A549 (cell line): ENCODE measurements around the gene SMTNL2. TPM values are rescaled to one million over a fixed set of nuclear protein-coding genes. Genes with fewer than 3 reads are reported as not detected.

Source experiments
- ATAC-seq, 2 experiments: fragments of 200-7000 bp in 1 of 2; fragments of >200 bp in 1 of 2; cut with Nextera tagmentation in 1 of 2; cut with Tn5 transposase in 1 of 2; 3 replicates each; pipeline versions ENCODE4 v1.8.0 to v1.9.1; 2018 to 2020; ENCODE audit warnings: mild to moderate bottlenecking in 1 of 2, moderate library complexity in 1 of 2
- CTCF ChIA-PET: fragments of 300-600 bp; sonication (Branson Sonifier 250); formaldehyde crosslinking; extraction: SDS; loops from one replicate; lab custom pipeline; 2021; ENCODE audit warnings: antibody characterized with exemption, inconsistent platforms; lab: Yijun Ruan, JAX
- POLR2A ChIA-PET: fragments of 350-600 bp; formaldehyde crosslinking; extraction: SDS; loops from one replicate; lab custom pipeline; 2021; ENCODE audit warnings: antibody characterized with exemption, inconsistent platforms; lab: Yijun Ruan, JAX
- DNase-seq, 2 experiments: peaks; one replicate each; pipeline versions ENCODE4 v3.0.0 to v3.0.0-alpha.2; 2011 to 2016; ENCODE audit warnings: low read depth in 1 of 2, low spot score in 1 of 2
- FAIRE-seq: peaks from 2 replicates; lab custom pipeline; 2011; peaks lifted over from hg19 to GRCh38; lab: Jason Lieb, UNC
- H3K27ac ChIP-seq, 2 experiments: fragments of >200 bp; sonication (Bioruptor Twin); formaldehyde crosslinking; 3 replicates each; pipeline ENCODE4 v1.5.1; 2016 to 2017
- H3K4me1 ChIP-seq: fragments of >200 bp; sonication (Bioruptor Twin); formaldehyde crosslinking; 3 replicates; pipeline ENCODE4 v1.6.1; 2016
- H3K4me2 ChIP-seq: fragments of >200 bp; sonication (Bioruptor Twin); formaldehyde crosslinking; 3 replicates; pipeline ENCODE4 v1.6.1; 2016
- H3K4me3 ChIP-seq: fragments of >200 bp; sonication (Bioruptor Twin); formaldehyde crosslinking; 3 replicates; pipeline ENCODE4 v1.5.1; 2016
- H3K9me3 ChIP-seq: fragments of >200 bp; sonication (Bioruptor Twin); formaldehyde crosslinking; 3 replicates; pipeline ENCODE4 v1.6.1; 2016
- CBX2 ChIP-seq: fragments of 200-600 bp; sonication (generic); IDR thresholded peaks from 2 replicates; pipeline ENCODE4 v1.6.1; 2016; ENCODE audit warnings: low read depth, mild to moderate bottlenecking, borderline replicate concordance
- CBX8 ChIP-seq: fragments of 200-600 bp; sonication (generic); IDR thresholded peaks from 2 replicates; pipeline ENCODE4 v1.6.1; 2016
- CHD2 ChIP-seq: fragments of 150-350 bp; IDR thresholded peaks from 2 replicates; pipeline ENCODE4 v1.6.1; 2014; ENCODE audit warnings: low read length; ENCODE audit not compliant: partially characterized antibody
- ESRRA ChIP-seq: fragments of 150-350 bp; IDR thresholded peaks from 2 replicates; pipeline ENCODE4 v1.6.1; 2014; ENCODE audit warnings: mild to moderate bottlenecking, low read length, borderline replicate concordance
- GATA3 ChIP-seq: IDR thresholded peaks from 2 replicates; pipeline ENCODE4 v1.6.1; 2012; ENCODE audit warnings: borderline replicate concordance
- HES2 ChIP-seq: fragments of >200 bp; sonication (Bioruptor Twin); formaldehyde crosslinking; IDR thresholded peaks from 2 replicates; pipeline ENCODE4 v1.6.1; 2016
- HEYL ChIP-seq: fragments of 250-450 bp; sonication (Bioruptor Pico); IDR thresholded peaks from 2 replicates; pipeline ENCODE4 v1.8.0; 2021; ENCODE audit warnings: mild to moderate bottlenecking, moderate library complexity
- HOXA7 ChIP-seq: fragments of 250-450 bp; sonication (Bioruptor Pico); IDR thresholded peaks from 2 replicates; pipeline ENCODE4 v1.5.0; 2020; ENCODE audit warnings: mild to moderate bottlenecking, moderate library complexity
- HOXB5 ChIP-seq: fragments of 250-450 bp; sonication (Bioruptor Pico); IDR thresholded peaks from 2 replicates; pipeline ENCODE4 v1.5.0; 2020; ENCODE audit warnings: mild to moderate bottlenecking, moderate library complexity
- JUNB ChIP-seq: fragments of >200 bp; sonication (Bioruptor Twin); formaldehyde crosslinking; IDR thresholded peaks from 2 replicates; pipeline ENCODE4 v1.6.1; 2016
- KDM1A ChIP-seq: fragments of 200-600 bp; sonication (generic); IDR thresholded peaks from 2 replicates; pipeline ENCODE4 v1.6.1; 2016; ENCODE audit warnings: low read depth, mild to moderate bottlenecking
- KDM5A ChIP-seq: fragments of 200-600 bp; sonication (generic); IDR thresholded peaks from 2 replicates; pipeline ENCODE4 v1.6.1; 2016; ENCODE audit warnings: antibody characterized with exemption, mild to moderate bottlenecking
- MAZ ChIP-seq: fragments of 150-350 bp; IDR thresholded peaks from 2 replicates; pipeline ENCODE4 v1.6.1; 2014; ENCODE audit warnings: antibody characterized with exemption, low read depth, low read length, borderline replicate concordance
- NPAS2 ChIP-seq: fragments of 250-450 bp; sonication (Bioruptor Pico); IDR thresholded peaks from 2 replicates; pipeline ENCODE4 v1.8.0; 2022; ENCODE audit warnings: mild to moderate bottlenecking, moderate library complexity, borderline replicate concordance
- POLR2AphosphoS2 ChIP-seq: conservative IDR thresholded peaks from 2 replicates; pipeline ENCODE4 v1.6.1; 2012; ENCODE audit warnings: low read length, improper control_type of control experiment, inconsistent platforms
- RCOR1 ChIP-seq: fragments of 150-350 bp; IDR thresholded peaks from 2 replicates; pipeline ENCODE4 v1.6.1; 2014; ENCODE audit warnings: antibody characterized with exemption, low read length, low read depth
- SMC3 ChIP-seq: fragments of >200 bp; sonication (Bioruptor Twin); formaldehyde crosslinking; IDR thresholded peaks from 3 replicates; pipeline ENCODE4 v1.6.1; 2018; ENCODE audit warnings: inconsistent platforms
- TFCP2L1 ChIP-seq: fragments of 250-450 bp; sonication (Bioruptor Pico); IDR thresholded peaks from 2 replicates; pipeline ENCODE4 v1.5.0; 2021; ENCODE audit warnings: mild to moderate bottlenecking
- ZC3H11A ChIP-seq: fragments of 450-650 bp; IDR thresholded peaks from 2 replicates; pipeline ENCODE4 v1.6.1; 2014; ENCODE audit warnings: antibody characterized with exemption, mild to moderate bottlenecking
- ZFP36 ChIP-seq: fragments of 450-650 bp; IDR thresholded peaks from 2 replicates; pipeline ENCODE4 v1.6.1; 2014; ENCODE audit warnings: borderline replicate concordance; ENCODE audit not compliant: partially characterized antibody
- ZSCAN20 ChIP-seq: fragments of 250-450 bp; sonication (Bioruptor Pico); IDR thresholded peaks from 2 replicates; pipeline ENCODE4 v1.8.0; 2022; ENCODE audit warnings: mild to moderate bottlenecking, moderate library complexity
- WGBS: methylation state at CpG from one replicate; pipeline ENCODE4 v1.1.6; 2017; ENCODE audit errors: missing lambda C conversion rate; 5-methylcytosine and 5-hydroxymethylcytosine counted together
- polyA plus RNA-seq, 4 experiments: library from polyadenylated mRNA; depleted of rRNA in 3 of 4; stranded (reverse); fragments of >200 nt; fragmentation: RNase III in 1 of 4; extraction: RNeasy Plus Mini Kit Qiagen cat#74134 plus additional on column Dnase treatment in 1 of 4; gene quantifications; 2 replicates in 3 of 4; 3 replicates in 1 of 4; pipeline ENCODE4 v1.2.3, GENCODE V29; 2011 to 2017
- TF ChIP-seq, protein P1 (sequence below): fragments of >200 bp; sonication (Bioruptor Twin); formaldehyde crosslinking; IDR thresholded peaks from 3 replicates; pipeline ENCODE4 v1.5.1; 2016
- TF ChIP-seq, protein P2 (sequence below): IDR thresholded peaks from 2 replicates; pipeline ENCODE4 v1.6.1; 2012
- TF ChIP-seq, protein P3 (sequence below): fragments of 450-650 bp; IDR thresholded peaks from 2 replicates; pipeline ENCODE4 v1.6.1; 2014; ENCODE audit warnings: antibody characterized with exemption
- TF ChIP-seq, protein P4 (sequence below): fragments of 150-350 bp; IDR thresholded peaks from 2 replicates; pipeline ENCODE4 v1.6.1; 2014; ENCODE audit warnings: low read depth, mild to moderate bottlenecking, low read length

SMTNL2 gene
- polyA plus RNA-seq, 2 of the 4 experiments (the other 2 are of a cell fraction) = 0.05 to 0.06 TPM

DNA sequence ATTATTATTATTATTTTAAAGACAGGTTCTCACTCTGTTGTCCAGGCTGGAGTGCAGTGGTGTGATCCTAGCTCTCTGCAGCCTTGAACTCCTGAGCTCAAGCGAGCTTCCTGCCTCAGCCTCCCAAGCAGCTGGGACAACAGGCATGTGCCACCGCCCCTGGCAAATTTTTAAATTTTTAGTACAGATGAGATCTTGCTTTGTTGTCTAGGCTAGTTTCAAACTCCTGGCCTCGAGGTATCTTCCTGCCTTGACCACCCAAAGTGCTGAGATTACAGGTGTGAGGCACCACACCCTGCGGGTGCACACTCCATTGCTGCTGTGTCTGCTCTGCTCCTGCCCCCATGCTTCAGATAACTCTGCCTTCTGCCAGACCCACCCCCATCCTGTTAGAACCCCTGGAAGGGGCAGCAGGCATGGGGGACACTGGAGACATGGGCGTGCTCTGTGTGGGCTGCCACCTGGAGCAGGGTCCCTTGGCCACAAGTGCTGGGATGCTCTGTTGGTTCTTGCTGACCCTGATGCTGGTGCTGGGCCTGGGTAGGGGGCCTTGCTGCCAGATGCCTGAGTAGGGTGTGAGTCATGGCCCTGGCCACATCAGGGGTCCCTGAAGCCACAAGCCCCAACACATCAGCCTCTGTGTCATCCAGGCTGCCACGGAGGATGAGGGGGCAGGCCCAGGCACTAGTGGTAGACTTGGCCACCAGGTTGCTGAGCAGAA, 26.5 kb upstream of the SMTNL2 start:
- ChIA-PET CTCF (interaction anchor here (0.6 to 5.9 kb wide), 5 partner anchors 9 to 324 kb away, joined by 3 to 78 read pairs (median 3); partner anchors contain the start of gene SMTNL2), POLR2A (no interaction called here)
- H3K4me2 ChIP-seq = no peak overlapping the region
- ATAC-seq (no peak), FAIRE-seq (no peak), DNase-seq (no peak)
- peaks cover 12% of the 10 kb centered on the region for H3K4me1 ChIP-seq
- H3K4me3 ChIP-seq = no peak overlapping the region
- WGBS = 74% methylated on average over 6 of the region's 6 CpGs
- no peak overlapping the region for H3K27ac ChIP-seq
- TF ChIP-seq ESRRA = no peak
- TF ChIP-seq JUNB = no peak
- no peak for TF ChIP-seq KDM5A
- TF ChIP-seq, protein P1, sequence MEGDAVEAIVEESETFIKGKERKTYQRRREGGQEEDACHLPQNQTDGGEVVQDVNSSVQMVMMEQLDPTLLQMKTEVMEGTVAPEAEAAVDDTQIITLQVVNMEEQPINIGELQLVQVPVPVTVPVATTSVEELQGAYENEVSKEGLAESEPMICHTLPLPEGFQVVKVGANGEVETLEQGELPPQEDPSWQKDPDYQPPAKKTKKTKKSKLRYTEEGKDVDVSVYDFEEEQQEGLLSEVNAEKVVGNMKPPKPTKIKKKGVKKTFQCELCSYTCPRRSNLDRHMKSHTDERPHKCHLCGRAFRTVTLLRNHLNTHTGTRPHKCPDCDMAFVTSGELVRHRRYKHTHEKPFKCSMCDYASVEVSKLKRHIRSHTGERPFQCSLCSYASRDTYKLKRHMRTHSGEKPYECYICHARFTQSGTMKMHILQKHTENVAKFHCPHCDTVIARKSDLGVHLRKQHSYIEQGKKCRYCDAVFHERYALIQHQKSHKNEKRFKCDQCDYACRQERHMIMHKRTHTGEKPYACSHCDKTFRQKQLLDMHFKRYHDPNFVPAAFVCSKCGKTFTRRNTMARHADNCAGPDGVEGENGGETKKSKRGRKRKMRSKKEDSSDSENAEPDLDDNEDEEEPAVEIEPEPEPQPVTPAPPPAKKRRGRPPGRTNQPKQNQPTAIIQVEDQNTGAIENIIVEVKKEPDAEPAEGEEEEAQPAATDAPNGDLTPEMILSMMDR = no peak
- no peak for TF ChIP-seq KDM1A
- no peak for TF ChIP-seq HEYL (CRISPR knock-in tag)
- TF ChIP-seq CHD2 = no peak
- no peak for TF ChIP-seq POLR2AphosphoS2
- H3K9me3 ChIP-seq = no peaks in the 10 kb centered on the region

GRCh38 chr17:4558347-4558971, 25.9 kb upstream of the SMTNL2 start:
- ATAC-seq (no peak), DNase-seq (no peak), FAIRE-seq (no peak)
- ChIA-PET POLR2A (no interaction called here), CTCF (interaction anchor here (3.1 to 5.9 kb wide), 2 partner anchors 8 to 66 kb away, joined by 15 to 78 read pairs; no protein-coding TSS in a partner anchor)
- no peaks in the 10 kb centered on the region for H3K9me3 ChIP-seq
- H3K4me3 ChIP-seq = no peak overlapping the region
- H3K4me1 ChIP-seq = peaks cover 12% of the 10 kb centered on the region
- WGBS = 88% methylated on average over 23 of the region's 24 CpGs
- TF ChIP-seq NPAS2 (CRISPR knock-in tag) (no peak), SMC3 (no peak), HOXA7 (CRISPR knock-in tag) (no peak), GATA3 (no peak), CBX8 (no peak), HES2 (no peak), CBX2 (no peak), MAZ (no peak), CHD2 (no peak), ZFP36 (no peak), HOXB5 (CRISPR knock-in tag) (no peak), RCOR1 (no peak), ZC3H11A (no peak), TFCP2L1 (no peak), ZSCAN20 (CRISPR knock-in tag) (no peak), JUNB (no peak), KDM1A (no peak)
- TF ChIP-seq, protein P2, sequence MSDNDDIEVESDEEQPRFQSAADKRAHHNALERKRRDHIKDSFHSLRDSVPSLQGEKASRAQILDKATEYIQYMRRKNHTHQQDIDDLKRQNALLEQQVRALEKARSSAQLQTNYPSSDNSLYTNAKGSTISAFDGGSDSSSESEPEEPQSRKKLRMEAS = no peak
- TF ChIP-seq, protein P3, sequence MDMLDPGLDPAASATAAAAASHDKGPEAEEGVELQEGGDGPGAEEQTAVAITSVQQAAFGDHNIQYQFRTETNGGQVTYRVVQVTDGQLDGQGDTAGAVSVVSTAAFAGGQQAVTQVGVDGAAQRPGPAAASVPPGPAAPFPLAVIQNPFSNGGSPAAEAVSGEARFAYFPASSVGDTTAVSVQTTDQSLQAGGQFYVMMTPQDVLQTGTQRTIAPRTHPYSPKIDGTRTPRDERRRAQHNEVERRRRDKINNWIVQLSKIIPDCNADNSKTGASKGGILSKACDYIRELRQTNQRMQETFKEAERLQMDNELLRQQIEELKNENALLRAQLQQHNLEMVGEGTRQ = no peak
- TF ChIP-seq, protein P4, sequence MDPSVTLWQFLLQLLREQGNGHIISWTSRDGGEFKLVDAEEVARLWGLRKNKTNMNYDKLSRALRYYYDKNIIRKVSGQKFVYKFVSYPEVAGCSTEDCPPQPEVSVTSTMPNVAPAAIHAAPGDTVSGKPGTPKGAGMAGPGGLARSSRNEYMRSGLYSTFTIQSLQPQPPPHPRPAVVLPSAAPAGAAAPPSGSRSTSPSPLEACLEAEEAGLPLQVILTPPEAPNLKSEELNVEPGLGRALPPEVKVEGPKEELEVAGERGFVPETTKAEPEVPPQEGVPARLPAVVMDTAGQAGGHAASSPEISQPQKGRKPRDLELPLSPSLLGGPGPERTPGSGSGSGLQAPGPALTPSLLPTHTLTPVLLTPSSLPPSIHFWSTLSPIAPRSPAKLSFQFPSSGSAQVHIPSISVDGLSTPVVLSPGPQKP = no peak
- no peak overlapping the region for H3K27ac ChIP-seq
- H3K4me2 ChIP-seq = no peak overlapping the region
